T-cell (primary cell): ENCODE data around the gene MYADML2. TPM values are rescaled to one million over a fixed set of nuclear protein-coding genes. Genes with fewer than 3 reads are reported as not detected.
A peak's percentile ranks its signal among the peaks of the same experiment; 100 is the strongest.

Source experiments
- ATAC-seq, 4 experiments: fragments of 200-7000 bp in 3 of 4; fragments of 150-1000 bp in 1 of 4; cut with Tn5 transposase; replicated peaks in 1 of 4; 1 replicate in 3 of 4; 2 replicates in 1 of 4; pipeline ENCODE4 v1.10.0; 2021; ENCODE audit warnings: moderate library complexity in 3 of 4, mild to moderate bottlenecking in 2 of 4, moderate number of reproducible peaks in 1 of 4
- CTCF ChIA-PET, 2 donors: fragments of 300-600 bp; sonication (Branson Sonifier 250); formaldehyde crosslinking; loops; one replicate each; lab custom pipeline; 2022; ENCODE audit warnings: antibody characterized with exemption in 2 of 2; lab: Charles Lee
- POLR2A ChIA-PET, 2 donors: fragments of 300-600 bp; sonication (Branson Sonifier 250); formaldehyde crosslinking; loops; one replicate each; lab custom pipeline; 2022; ENCODE audit warnings: antibody characterized with exemption in 2 of 2; lab: Charles Lee
- DNase-seq, 35 experiments: peaks; one replicate each; pipeline versions ENCODE4 v3.0.0 to v3.0.0-alpha.2; 2013 to 2023
- H3K27ac ChIP-seq: one replicate; pipeline ENCODE4 v1.5.1; 2013; ENCODE audit warnings: low read length
- H3K27me3 ChIP-seq, 2 experiments: replicated peaks in 1 of 2; 1 replicate in 1 of 2; 2 replicates in 1 of 2; pipeline versions ENCODE4 v1.6.1 to v1.7.0; 2013; ENCODE audit warnings: low read length in 1 of 2, mixed read lengths in 1 of 2; ENCODE audit not compliant: control insufficient read depth in 2 of 2, insufficient read depth in 2 of 2; ENCODE audit errors: extremely low read depth in 1 of 2
- H3K36me3 ChIP-seq, 2 donors: 1 replicate in 1 of 2; 2 replicates in 1 of 2; pipeline versions ENCODE4 v1.6.1 to v1.7.0; 2013; ENCODE audit warnings: low read length in 1 of 2; ENCODE audit not compliant: control insufficient read depth in 2 of 2, insufficient read depth in 1 of 2; ENCODE audit errors: extremely low read depth in 1 of 2
- H3K4me1 ChIP-seq, 2 experiments: 1 replicate in 1 of 2; 2 replicates in 1 of 2; pipeline versions ENCODE4 v1.6.1 to v1.7.0; 2013; ENCODE audit warnings: low read length in 2 of 2, mixed read lengths in 1 of 2; ENCODE audit not compliant: insufficient read depth in 2 of 2, control insufficient read depth in 1 of 2; ENCODE audit errors: extremely low read depth in 1 of 2
- H3K4me3 ChIP-seq, 2 donors: 1 replicate in 1 of 2; 2 replicates in 1 of 2; pipeline versions ENCODE4 v1.5.1 to v1.7.0; 2013; ENCODE audit warnings: mild to moderate bottlenecking in 2 of 2, low read length in 1 of 2, moderate library complexity in 1 of 2; ENCODE audit not compliant: control insufficient read depth in 1 of 2; ENCODE audit errors: extremely low read depth in 1 of 2
- H3K9me3 ChIP-seq: 2 replicates; pipeline ENCODE4 v1.7.0; 2013
- H3K27ac Mint-ChIP-seq, 2 donors: one replicate each; pipeline ENCODE4 v1.8.0; 2020 to 2021; ENCODE audit warnings: mild to moderate bottlenecking in 2 of 2, mixed read lengths in 2 of 2
- H3K27me3 Mint-ChIP-seq, 2 donors: one replicate each; pipeline ENCODE4 v1.8.0; 2021 to 2022; ENCODE audit warnings: mixed read lengths in 2 of 2
- H3K36me3 Mint-ChIP-seq: one replicate; pipeline ENCODE4 v1.8.0; 2021; ENCODE audit warnings: mixed read lengths
- H3K4me1 Mint-ChIP-seq, 3 donors: one replicate each; pipeline ENCODE4 v1.8.0; 2020 to 2022; ENCODE audit warnings: mixed read lengths in 3 of 3, mild to moderate bottlenecking in 1 of 3
- H3K4me3 Mint-ChIP-seq, 3 donors: one replicate each; pipeline ENCODE4 v1.8.0; 2020 to 2022; ENCODE audit warnings: mild to moderate bottlenecking in 3 of 3, mixed read lengths in 3 of 3, moderate library complexity in 3 of 3
- H3K9me3 Mint-ChIP-seq, 3 donors: one replicate each; pipeline ENCODE4 v1.8.0; 2020 to 2022; ENCODE audit warnings: mixed read lengths in 3 of 3
- WGBS: methylation state at CpG from one replicate; pipeline ENCODE4 v1.1.5; 2013; ENCODE audit warnings: missing lambda C conversion rate; ENCODE audit not compliant: insufficient coverage; 5-methylcytosine and 5-hydroxymethylcytosine counted together
- total RNA-seq, 35 experiments: library from RNA in 6 of 35; stranded (reverse) in 6 of 35; fragments of 120-200 nt in 1 of 35; gene quantifications; one replicate each; pipeline versions ENCODE4 v1.2.1 to v1.2.4 and lab custom pipeline; 2013 to 2026

Gene MYADML2
- total RNA-seq, 5 donors from 2014 or later (not counting 1 experiment from before 2014, with no cell fraction given), result not detected

GRCh38 chr17:81939881-81940385, 7.1 kb downstream of the MYADML2 start:
- ATAC-seq, result no peak
- H3K4me1 Mint-ChIP-seq, result peaks cover 5 to 7% (median 6%) of the 10 kb centered on the region in 3 donors
- no peaks in the 10 kb centered on the region for H3K36me3 Mint-ChIP-seq
- no peaks in the 10 kb centered on the region for H3K36me3 ChIP-seq
- POLR2A ChIA-PET, result interaction anchor here in 1 of 2 donors (0.6 kb wide), 1 partner anchor 620 kb away, joined by 5 read pairs; no protein-coding TSS in a partner anchor
- H3K4me3 ChIP-seq, result no peak overlapping the region
- H3K4me3 Mint-ChIP-seq, result no peak overlapping the region
- no peak overlapping the region for H3K27ac Mint-ChIP-seq
- H3K9me3 Mint-ChIP-seq, result no peaks in the 10 kb centered on the region
- peaks cover 0 to 58% of the 10 kb centered on the region in 2 experiments for H3K27me3 ChIP-seq
- H3K27ac ChIP-seq, result no peak overlapping the region
- CTCF ChIA-PET, result no interaction called here
- no peaks in the 10 kb centered on the region for H3K9me3 ChIP-seq
- 94% methylated on average over 20 of the region's 21 CpGs for WGBS
- peaks cover 0 to 7% of the 10 kb centered on the region in 2 donors for H3K27me3 Mint-ChIP-seq
- H3K4me1 ChIP-seq, result peaks cover 4 to 16% of the 10 kb centered on the region in 2 experiments
- DNase-seq, result no peak

GRCh38 chr17:81939218-81939617, 7.8 kb downstream of the MYADML2 start:
- ChIA-PET CTCF (no interaction called here), POLR2A (no interaction called here)
- Histone ChIP-seq H3K36me3 (no peaks in the 10 kb centered on the region), H3K9me3 (no peaks in the 10 kb centered on the region), H3K27ac (no peak overlapping the region), H3K4me1 (peaks cover 4 to 16% of the 10 kb centered on the region in 2 experiments), H3K27me3 (peaks cover 0 to 52% of the 10 kb centered on the region in 2 experiments), H3K4me3 (no peak overlapping the region)
- ATAC-seq, result no peak
- H3K27me3 Mint-ChIP-seq, result peaks cover 0 to 7% of the 10 kb centered on the region in 2 donors
- DNase-seq, result no peak
- H3K27ac Mint-ChIP-seq, result no peak overlapping the region
- no peak overlapping the region for H3K4me3 Mint-ChIP-seq
- 55% methylated on average over 11 of the region's 15 CpGs for WGBS
- peaks cover 5 to 7% (median 6%) of the 10 kb centered on the region in 3 donors for H3K4me1 Mint-ChIP-seq
- no peaks in the 10 kb centered on the region for H3K9me3 Mint-ChIP-seq
- no peaks in the 10 kb centered on the region for H3K36me3 Mint-ChIP-seq

- 92% methylated on average over 6 of the region's 6 CpGs for WGBS
- no peak overlapping the region for H3K27ac ChIP-seq
- ChIA-PET CTCF (no interaction called here), POLR2A (no interaction called here)
- Mint-ChIP-seq H3K4me1 (peaks cover 5 to 7% (median 6%) of the 10 kb centered on the region in 3 donors), H3K9me3 (no peaks in the 10 kb centered on the region), H3K36me3 (no peaks in the 10 kb centered on the region), H3K4me3 (peak overlapping the region; percentile 25 to 77 (median 53)), H3K27ac (no peak overlapping the region), H3K27me3 (peaks cover 0 to 15% of the 10 kb centered on the region in 2 donors)
- H3K27me3 ChIP-seq, result peaks cover 0 to 54% of the 10 kb centered on the region in 2 experiments
- peaks cover 0 to 4% of the 10 kb centered on the region in 2 donors for H3K36me3 ChIP-seq
- ATAC-seq (no peak), DNase-seq (no peak)
- no peaks in the 10 kb centered on the region for H3K9me3 ChIP-seq
- no peak overlapping the region for H3K4me3 ChIP-seq
- H3K4me1 ChIP-seq, result peaks cover 4 to 16% of the 10 kb centered on the region in 2 experiments
Observed at GRCh38 chr17:81935709-81936084, 11.3 kb downstream of the MYADML2 start.

GRCh38 chr17:81934850-81935708, 12.0 kb downstream of the MYADML2 start:
- Histone ChIP-seq H3K9me3 (no peaks in the 10 kb centered on the region), H3K27me3 (peaks cover 0 to 53% of the 10 kb centered on the region in 2 experiments), H3K4me3 (no peak overlapping the region), H3K4me1 (peaks cover 4 to 16% of the 10 kb centered on the region in 2 experiments), H3K27ac (no peak overlapping the region), H3K36me3 (peaks cover 0 to 4% of the 10 kb centered on the region in 2 donors)
- no peaks in the 10 kb centered on the region for H3K36me3 Mint-ChIP-seq
- peaks cover 0 to 14% of the 10 kb centered on the region in 2 donors for H3K27me3 Mint-ChIP-seq
- H3K4me1 Mint-ChIP-seq, result peaks cover 5 to 7% (median 6%) of the 10 kb centered on the region in 3 donors
- no peaks in the 10 kb centered on the region for H3K9me3 Mint-ChIP-seq
- CTCF ChIA-PET, result no interaction called here
- H3K27ac Mint-ChIP-seq, result no peak overlapping the region
- POLR2A ChIA-PET, result no interaction called here
- no peak for DNase-seq
- no peak for ATAC-seq
- H3K4me3 Mint-ChIP-seq, result peak overlapping the region in 2 of 3 donors; percentile 25 to 77
- WGBS, result 95% methylated on average over 31 of the region's 38 CpGs

- Mint-ChIP-seq H3K9me3 (no peaks in the 10 kb centered on the region), H3K27ac (no peak overlapping the region), H3K27me3 (peaks cover 0 to 20% of the 10 kb centered on the region in 2 donors), H3K4me3 (no peak overlapping the region), H3K36me3 (no peaks in the 10 kb centered on the region), H3K4me1 (peaks cover 5 to 7% (median 6%) of the 10 kb centered on the region in 3 donors)
- ChIA-PET POLR2A (no interaction called here), CTCF (no interaction called here)
- Histone ChIP-seq H3K4me1 (peaks cover 4 to 16% of the 10 kb centered on the region in 2 experiments), H3K27ac (no peak overlapping the region), H3K27me3 (peaks cover 0 to 53% of the 10 kb centered on the region in 2 experiments), H3K36me3 (peaks cover 0 to 4% of the 10 kb centered on the region in 2 donors), H3K9me3 (no peaks in the 10 kb centered on the region), H3K4me3 (no peak overlapping the region)
- DNase-seq, result no peak
- WGBS, result 94% methylated on average over 20 of the region's 23 CpGs
- no peak for ATAC-seq
Observed at GRCh38 chr17:81934098-81934757, 12.8 kb downstream of the MYADML2 start.

- Mint-ChIP-seq H3K27ac (no peak overlapping the region), H3K36me3 (no peaks in the 10 kb centered on the region), H3K4me1 (peaks cover 5 to 11% (median 8%) of the 10 kb centered on the region in 3 donors), H3K27me3 (peaks cover 0 to 25% of the 10 kb centered on the region in 2 donors), H3K9me3 (no peaks in the 10 kb centered on the region), H3K4me3 (no peak overlapping the region)
- no peaks in the 10 kb centered on the region for H3K9me3 ChIP-seq
- H3K27ac ChIP-seq, result no peak overlapping the region
- H3K4me3 ChIP-seq, result no peak overlapping the region
- ChIA-PET POLR2A (no interaction called here), CTCF (no interaction called here)
- peaks cover 2 to 56% of the 10 kb centered on the region in 2 experiments for H3K27me3 ChIP-seq
- ATAC-seq (no peak), DNase-seq (no peak)
- H3K36me3 ChIP-seq, result peaks cover 0 to 4% of the 10 kb centered on the region in 2 donors
- 64% methylated on average over 11 of the region's 14 CpGs for WGBS
- peaks cover 4 to 26% of the 10 kb centered on the region in 2 experiments for H3K4me1 ChIP-seq
Observed at GRCh38 chr17:81933178-81933699, 13.8 kb downstream of the MYADML2 start.
